Upper lobe of right lung (tissue), 1 donor: ENCODE measurements around the gene TBCD. TPM values are rescaled to one million over a fixed set of nuclear protein-coding genes. Genes with fewer than 3 reads are reported as not detected.

ENCODE experiments used
- ATAC-seq: fragments of 200-7000 bp; cut with Tn5 transposase; one replicate; pipeline ENCODE4 v1.9.1; 2020; ENCODE audit warnings: mild to moderate bottlenecking, moderate library complexity
- DNase-seq: peaks from one replicate; pipeline ENCODE4 v3.0.0-alpha.2; 2020
- H3K27ac ChIP-seq: fragments of 200-600 bp; one replicate; pipeline ENCODE4 v1.8.0; 2022
- H3K27me3 ChIP-seq: fragments of 200-600 bp; one replicate; pipeline ENCODE4 v1.8.0; 2022; ENCODE audit warnings: mild to moderate bottlenecking
- H3K36me3 ChIP-seq: fragments of 200-600 bp; one replicate; pipeline ENCODE4 v1.8.0; 2022
- H3K4me1 ChIP-seq: fragments of 200-600 bp; one replicate; pipeline ENCODE4 v1.8.0; 2022
- H3K4me3 ChIP-seq: fragments of 200-600 bp; one replicate; pipeline ENCODE4 v1.8.0; 2022; ENCODE audit warnings: mild to moderate bottlenecking
- H3K9me3 ChIP-seq: fragments of 200-600 bp; one replicate; pipeline ENCODE4 v1.8.0; 2022
- intact Hi-C: fragments of 100-400 bp; cut with DNase I; formaldehyde crosslinking; loops from one replicate; pipeline ENCODE4 v1.11.0; 2022
- total RNA-seq: library from RNA; stranded (reverse); fragmentation: NEBNext Ultra II Directional; extraction: Animal tissue kit (Norgen Biotek cat#: 25700); gene quantifications from one replicate; pipeline ENCODE4 v1.2.1, GENCODE V29; 2021
- TF ChIP-seq, protein P1 (sequence below): fragments of 200-600 bp; IDR thresholded peaks from one replicate; pipeline ENCODE4 v1.8.0; 2022; ENCODE audit warnings: antibody characterized with exemption
- donor health status: DM: no; HTN: yes; CAD: no; lungs with severe emphysema.

TBCD gene
- total RNA-seq, 1 donor from 2014 or later: 84.5 TPM

DNA sequence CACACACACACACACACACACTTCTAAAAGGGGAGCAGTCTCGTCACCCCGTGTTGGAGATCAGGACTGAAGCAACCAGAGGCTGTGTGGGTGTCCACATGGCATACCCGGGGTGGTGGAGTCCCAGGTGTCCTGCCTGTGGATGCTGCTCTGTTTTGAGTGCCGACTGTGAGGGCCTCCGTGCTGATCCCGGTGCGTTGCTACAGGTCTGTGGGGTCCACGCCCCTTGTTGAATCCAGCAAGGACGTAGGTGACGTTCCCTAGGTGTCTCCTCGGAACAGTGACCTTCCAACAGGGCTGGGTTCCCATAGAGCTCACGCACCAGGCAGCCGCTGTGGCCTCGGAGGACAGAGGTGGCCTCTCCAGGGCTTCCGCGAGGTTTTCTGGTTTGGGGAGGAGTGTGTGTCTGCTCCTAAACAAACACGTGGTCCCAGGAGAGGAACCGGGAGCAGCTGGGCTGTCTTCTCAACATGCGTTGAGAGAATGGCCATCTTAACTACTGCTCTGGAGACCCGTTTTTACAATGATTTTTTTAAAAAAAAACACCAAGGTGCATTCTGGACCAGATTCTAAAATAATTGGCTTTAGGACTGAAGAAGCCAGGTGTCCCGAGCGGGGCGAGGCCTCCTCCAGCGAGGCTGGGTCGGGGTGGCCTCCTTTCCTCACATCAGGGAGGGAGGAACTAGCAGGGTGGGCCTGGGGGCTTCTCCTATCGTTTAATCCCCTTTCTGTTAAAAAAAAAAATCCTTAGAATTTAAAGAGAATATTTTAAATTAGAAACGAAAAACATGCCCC is 188.6 kb downstream of the TBCD start:
- Histone ChIP-seq H3K27me3 (no peaks in the 10 kb centered on the region), H3K4me1 (no peaks in the 10 kb centered on the region), H3K9me3 (peaks cover 10% of the 10 kb centered on the region), H3K4me3 (no peak overlapping the region), H3K27ac (no peak overlapping the region), H3K36me3 (peaks cover 57% of the 10 kb centered on the region)
- intact Hi-C loops: no loop called here
- TF ChIP-seq, protein P1, sequence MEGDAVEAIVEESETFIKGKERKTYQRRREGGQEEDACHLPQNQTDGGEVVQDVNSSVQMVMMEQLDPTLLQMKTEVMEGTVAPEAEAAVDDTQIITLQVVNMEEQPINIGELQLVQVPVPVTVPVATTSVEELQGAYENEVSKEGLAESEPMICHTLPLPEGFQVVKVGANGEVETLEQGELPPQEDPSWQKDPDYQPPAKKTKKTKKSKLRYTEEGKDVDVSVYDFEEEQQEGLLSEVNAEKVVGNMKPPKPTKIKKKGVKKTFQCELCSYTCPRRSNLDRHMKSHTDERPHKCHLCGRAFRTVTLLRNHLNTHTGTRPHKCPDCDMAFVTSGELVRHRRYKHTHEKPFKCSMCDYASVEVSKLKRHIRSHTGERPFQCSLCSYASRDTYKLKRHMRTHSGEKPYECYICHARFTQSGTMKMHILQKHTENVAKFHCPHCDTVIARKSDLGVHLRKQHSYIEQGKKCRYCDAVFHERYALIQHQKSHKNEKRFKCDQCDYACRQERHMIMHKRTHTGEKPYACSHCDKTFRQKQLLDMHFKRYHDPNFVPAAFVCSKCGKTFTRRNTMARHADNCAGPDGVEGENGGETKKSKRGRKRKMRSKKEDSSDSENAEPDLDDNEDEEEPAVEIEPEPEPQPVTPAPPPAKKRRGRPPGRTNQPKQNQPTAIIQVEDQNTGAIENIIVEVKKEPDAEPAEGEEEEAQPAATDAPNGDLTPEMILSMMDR: no peak
- ATAC-seq (no peak), DNase-seq (peak; percentile 68)

DNA sequence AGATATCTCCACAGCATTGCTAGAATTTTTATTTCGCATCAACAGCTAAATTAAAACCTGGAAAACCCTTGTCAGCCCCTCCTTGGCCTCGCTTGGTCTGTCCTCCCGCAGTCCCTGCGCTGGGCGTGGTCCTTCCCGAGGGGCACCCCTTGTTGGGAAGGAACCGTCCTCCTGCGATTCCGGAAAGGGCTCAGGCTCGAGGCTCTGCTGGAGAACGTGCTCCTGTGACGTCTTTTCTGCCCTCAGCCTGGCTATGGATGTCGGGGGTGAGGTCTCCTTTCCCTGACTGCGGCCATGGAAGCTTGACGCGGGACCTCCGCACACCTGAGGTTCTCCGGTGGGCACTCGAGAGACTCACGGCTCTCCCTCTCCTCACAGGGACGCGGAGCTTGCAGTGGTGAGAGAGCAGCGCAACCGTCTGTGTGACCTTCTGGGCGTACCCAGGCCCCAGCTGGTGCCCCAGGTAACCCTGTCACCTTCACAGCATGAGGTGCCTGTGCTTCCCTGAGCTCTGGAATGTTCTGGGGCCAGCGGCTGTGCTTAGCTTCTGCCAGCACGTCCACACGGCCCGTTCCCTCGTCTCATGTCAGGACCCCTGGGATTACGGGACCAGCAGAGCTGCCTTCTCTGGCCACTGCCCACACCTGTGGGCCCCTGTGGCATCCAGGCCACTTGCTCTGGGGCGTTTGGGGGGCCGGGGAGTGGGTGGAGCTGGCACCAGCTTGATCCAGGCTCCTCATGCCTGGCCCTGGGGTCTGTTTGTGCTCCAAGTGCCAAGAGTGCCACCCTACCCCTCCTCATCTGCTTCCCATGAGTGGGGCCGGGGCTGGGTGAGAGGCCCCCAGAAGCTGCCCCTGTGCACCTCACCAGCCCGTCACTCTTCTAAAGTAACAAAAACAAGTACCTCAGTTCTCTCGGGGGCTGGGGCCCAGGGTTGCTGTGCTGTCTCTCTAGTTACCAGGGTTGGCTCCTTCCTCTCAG is 189.4 kb downstream of the TBCD start:
- TF ChIP-seq, protein P1: no peak
- H3K4me3 ChIP-seq: no peak overlapping the region
- peaks cover 50% of the 10 kb centered on the region for H3K36me3 ChIP-seq
- H3K27me3 ChIP-seq: no peaks in the 10 kb centered on the region
- peak; percentile 65 for DNase-seq
- H3K27ac ChIP-seq: no peak overlapping the region
- no peaks in the 10 kb centered on the region for H3K4me1 ChIP-seq
- intact Hi-C loops: no loop called here
- ATAC-seq: no peak
- peaks cover 11% of the 10 kb centered on the region for H3K9me3 ChIP-seq

DNA sequence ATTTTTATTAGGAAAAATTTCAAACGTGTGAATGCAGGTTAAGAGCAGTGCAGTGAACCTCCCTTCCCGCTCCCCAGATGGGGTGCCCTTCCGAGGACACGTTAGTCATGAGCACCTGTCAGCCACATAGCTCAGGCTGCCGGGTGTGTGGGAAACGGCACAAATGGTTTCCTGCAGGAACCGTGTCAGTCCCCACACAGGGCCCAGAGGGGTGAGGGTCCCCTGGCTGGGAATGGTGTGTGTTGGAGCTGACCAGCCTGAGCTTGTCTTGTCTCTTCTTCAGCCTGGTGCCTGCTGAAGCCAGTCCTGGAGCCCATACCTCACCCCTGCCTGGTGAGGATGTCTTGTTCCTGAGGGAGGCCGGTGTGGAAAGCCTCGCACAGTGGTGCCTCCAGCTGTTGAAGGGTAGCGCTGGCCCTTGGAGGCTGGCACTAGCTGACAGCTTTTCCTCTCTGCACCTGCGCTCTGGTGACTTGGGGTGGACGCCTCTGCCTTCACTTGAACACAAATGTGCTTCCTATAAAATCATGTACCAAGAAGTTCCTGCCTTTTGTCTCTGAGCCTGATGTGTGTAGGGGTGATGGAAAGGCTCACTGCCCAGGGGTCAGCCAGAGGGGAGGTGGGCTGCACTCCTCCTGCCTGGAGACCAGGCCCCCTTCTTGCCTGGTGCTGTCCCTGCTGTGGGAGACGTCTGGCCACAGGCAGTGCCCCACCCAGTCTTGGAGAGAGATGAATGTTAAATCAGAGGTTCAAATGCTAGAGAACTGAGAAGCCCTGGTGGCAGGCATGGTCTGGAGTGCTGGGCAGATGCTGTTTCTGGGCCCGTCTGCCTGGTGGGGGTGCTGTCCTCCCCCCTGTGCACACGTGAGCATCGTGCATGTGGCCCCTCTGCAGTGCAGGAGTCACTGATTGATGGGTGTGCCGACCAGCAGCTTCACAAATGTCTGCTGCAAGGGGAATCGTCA is 190.6 kb downstream of the TBCD start:
- peak; percentile 40 for DNase-seq

DNA sequence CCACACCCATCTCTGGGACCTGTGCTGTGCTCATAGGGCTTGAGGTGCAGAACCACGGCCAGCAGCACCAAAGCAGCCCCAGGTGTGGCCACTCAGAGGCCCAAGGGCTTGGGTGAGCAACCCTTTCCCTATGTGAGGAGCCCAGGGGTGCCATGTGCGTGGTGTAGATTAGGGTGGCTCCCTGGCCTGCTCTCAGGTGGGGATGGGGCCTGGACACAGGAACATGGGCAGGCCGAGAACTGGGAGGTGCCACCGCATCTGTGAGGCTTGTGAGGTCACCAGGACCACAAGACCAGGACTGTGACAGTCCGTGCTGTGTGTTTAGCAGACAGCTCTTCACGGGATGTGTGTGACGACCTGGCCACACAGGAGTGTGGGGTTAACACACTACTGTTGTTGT is 191.5 kb downstream of the TBCD start:
- H3K4me3 ChIP-seq: no peak overlapping the region
- TF ChIP-seq, protein P1: no peak
- DNase-seq (peak; percentile 40), ATAC-seq (no peak)
- intact Hi-C loops: no loop called here
- peaks cover 11% of the 10 kb centered on the region for H3K9me3 ChIP-seq
- no peak overlapping the region for H3K27ac ChIP-seq
- H3K4me1 ChIP-seq: no peaks in the 10 kb centered on the region
- peaks cover 37% of the 10 kb centered on the region for H3K36me3 ChIP-seq
- H3K27me3 ChIP-seq: no peaks in the 10 kb centered on the region

More for the DNA sequence above, 190.6 kb downstream of the TBCD start:
- TF ChIP-seq, protein P1: no peak
- Histone ChIP-seq H3K27ac (no peak overlapping the region), H3K4me1 (no peaks in the 10 kb centered on the region), H3K4me3 (no peak overlapping the region), H3K9me3 (peaks cover 11% of the 10 kb centered on the region), H3K36me3 (peaks cover 44% of the 10 kb centered on the region), H3K27me3 (no peaks in the 10 kb centered on the region)
- intact Hi-C loops: no loop called here
- no peak for ATAC-seq

DNA sequence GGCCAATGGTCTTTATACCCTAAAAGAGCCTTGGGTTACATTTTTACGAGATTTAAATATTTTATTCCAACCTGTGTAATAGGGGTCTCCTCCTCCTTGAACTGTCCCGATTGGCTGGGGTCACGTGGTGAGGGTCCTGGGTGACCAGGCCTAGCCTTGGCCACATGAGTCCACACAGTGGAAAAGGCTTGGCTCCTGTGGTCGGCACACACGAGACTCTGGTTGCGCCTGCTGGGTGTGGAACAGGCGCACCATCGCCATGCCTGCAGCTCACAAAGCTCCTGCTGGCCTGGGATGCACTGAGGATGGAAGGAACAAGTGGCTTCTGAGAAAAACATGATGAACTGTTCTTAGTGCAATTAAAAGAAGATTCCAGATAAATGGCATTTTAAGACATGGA is 191.9 kb downstream of the TBCD start:
- peak; percentile 37 for DNase-seq
- intact Hi-C loops: no loop called here

More for the DNA sequence above, 191.9 kb downstream of the TBCD start:
- TF ChIP-seq, protein P1: no peak
- no peak for ATAC-seq
- Histone ChIP-seq H3K9me3 (peaks cover 11% of the 10 kb centered on the region), H3K4me3 (no peak overlapping the region), H3K27me3 (no peaks in the 10 kb centered on the region), H3K36me3 (peaks cover 37% of the 10 kb centered on the region), H3K27ac (no peak overlapping the region), H3K4me1 (no peaks in the 10 kb centered on the region)
